ENCODE data around the gene CRHR1. TPM values are rescaled to one million over a fixed set of nuclear protein-coding genes. Genes with fewer than 3 reads are reported as not detected.

CRHR1 gene
- total RNA-seq, 4 donors from 2014 or later = not detected

GRCh38 chr17:45745601-45746494 lies 38.3 kb upstream of the CRHR1 start:
- Histone ChIP-seq H3K4me3 (no peak overlapping the region), H3K27me3 (peaks cover 49% of the 10 kb centered on the region), H3K9me3 (no peaks in the 10 kb centered on the region), H3K27ac (no peak overlapping the region), H3K4me1 (no peaks in the 10 kb centered on the region), H3K36me3 (no peaks in the 10 kb centered on the region)
- no peak for DNase-seq
- intact Hi-C loops (cut with DNase I; ENCODE audit: low total_unique reads) (no loop called here), in situ Hi-C loops (cut with MboI; ENCODE audit: low pct_ligation_motif_present in 1 of 4, low pct_unique_long_range_greater_than_20kb in 1 of 4, low sequenced_read_pairs in 3 of 4) (no loop called here)
- TF ChIP-seq EP300 (IDR thresholded peaks at IDR 0.05; ENCODE audit: low read depth) (no peak), POLR2AphosphoS5 (IDR thresholded peaks at IDR 0.05) (no peak), POLR2A (IDR thresholded peaks at IDR 0.05) (no peak)
- TF ChIP-seq, protein P1, sequence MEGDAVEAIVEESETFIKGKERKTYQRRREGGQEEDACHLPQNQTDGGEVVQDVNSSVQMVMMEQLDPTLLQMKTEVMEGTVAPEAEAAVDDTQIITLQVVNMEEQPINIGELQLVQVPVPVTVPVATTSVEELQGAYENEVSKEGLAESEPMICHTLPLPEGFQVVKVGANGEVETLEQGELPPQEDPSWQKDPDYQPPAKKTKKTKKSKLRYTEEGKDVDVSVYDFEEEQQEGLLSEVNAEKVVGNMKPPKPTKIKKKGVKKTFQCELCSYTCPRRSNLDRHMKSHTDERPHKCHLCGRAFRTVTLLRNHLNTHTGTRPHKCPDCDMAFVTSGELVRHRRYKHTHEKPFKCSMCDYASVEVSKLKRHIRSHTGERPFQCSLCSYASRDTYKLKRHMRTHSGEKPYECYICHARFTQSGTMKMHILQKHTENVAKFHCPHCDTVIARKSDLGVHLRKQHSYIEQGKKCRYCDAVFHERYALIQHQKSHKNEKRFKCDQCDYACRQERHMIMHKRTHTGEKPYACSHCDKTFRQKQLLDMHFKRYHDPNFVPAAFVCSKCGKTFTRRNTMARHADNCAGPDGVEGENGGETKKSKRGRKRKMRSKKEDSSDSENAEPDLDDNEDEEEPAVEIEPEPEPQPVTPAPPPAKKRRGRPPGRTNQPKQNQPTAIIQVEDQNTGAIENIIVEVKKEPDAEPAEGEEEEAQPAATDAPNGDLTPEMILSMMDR (IDR thresholded peaks at IDR 0.05) = no peak
- WGBS, 2 donors (ENCODE audit: low coverage in 1 of 2) = 36 to 72% methylated on average over 4 to 11 of the region's 11 CpGs

GRCh38 chr17:45747911-45748310 lies 36.2 kb upstream of the CRHR1 start:
- peaks cover 43% of the 10 kb centered on the region for H3K27me3 ChIP-seq

GRCh38 chr17:45748731-45749310 lies 35.3 kb upstream of the CRHR1 start:
- H3K27me3 ChIP-seq = peaks cover 42% of the 10 kb centered on the region
- no peaks in the 10 kb centered on the region for H3K36me3 ChIP-seq
- no peak overlapping the region for H3K4me3 ChIP-seq
- no peak for DNase-seq
- WGBS, 2 donors (ENCODE audit: low coverage in 1 of 2) = 62 to 82% methylated on average over 5 to 11 of the region's 11 CpGs
- no peaks in the 10 kb centered on the region for H3K4me1 ChIP-seq
- no peaks in the 10 kb centered on the region for H3K9me3 ChIP-seq
- H3K27ac ChIP-seq = no peak overlapping the region
- TF ChIP-seq POLR2A (IDR thresholded peaks at IDR 0.05) (no peak), POLR2AphosphoS5 (IDR thresholded peaks at IDR 0.05) (no peak), EP300 (IDR thresholded peaks at IDR 0.05; ENCODE audit: low read depth) (no peak)
- TF ChIP-seq, protein P1 (IDR thresholded peaks at IDR 0.05) = no peak
- intact Hi-C loops (cut with DNase I; ENCODE audit: low total_unique reads) (no loop called here), in situ Hi-C loops (cut with MboI; ENCODE audit: low pct_ligation_motif_present in 1 of 4, low pct_unique_long_range_greater_than_20kb in 1 of 4, low sequenced_read_pairs in 3 of 4) (no loop called here)

More at GRCh38 chr17:45747911-45748310, 36.2 kb upstream of the CRHR1 start:
- H3K27ac ChIP-seq = no peak overlapping the region
- 63% methylated on average over 5 of the region's 6 CpGs; no CpG with 5 or more reads in 1 of the 2 donors for WGBS, 2 donors (ENCODE audit: low coverage in 1 of 2)
- H3K4me1 ChIP-seq = no peaks in the 10 kb centered on the region
- in situ Hi-C loops (cut with MboI; ENCODE audit: low pct_ligation_motif_present in 1 of 4, low pct_unique_long_range_greater_than_20kb in 1 of 4, low sequenced_read_pairs in 3 of 4) (no loop called here), intact Hi-C loops (cut with DNase I; ENCODE audit: low total_unique reads) (no loop called here)
- TF ChIP-seq POLR2AphosphoS5 (IDR thresholded peaks at IDR 0.05) (no peak), EP300 (IDR thresholded peaks at IDR 0.05; ENCODE audit: low read depth) (no peak), POLR2A (IDR thresholded peaks at IDR 0.05) (no peak)
- TF ChIP-seq, protein P1 (IDR thresholded peaks at IDR 0.05) = no peak
- no peak overlapping the region for H3K4me3 ChIP-seq
- no peaks in the 10 kb centered on the region for H3K36me3 ChIP-seq
- no peaks in the 10 kb centered on the region for H3K9me3 ChIP-seq
- DNase-seq = no peak

- H3K9me3 ChIP-seq = no peaks in the 10 kb centered on the region
- no peak overlapping the region for H3K4me3 ChIP-seq
- H3K27ac ChIP-seq = no peak overlapping the region
- H3K36me3 ChIP-seq = no peaks in the 10 kb centered on the region
- intact Hi-C loops (cut with DNase I; ENCODE audit: low total_unique reads) (no loop called here), in situ Hi-C loops (cut with MboI; ENCODE audit: low pct_ligation_motif_present in 1 of 4, low pct_unique_long_range_greater_than_20kb in 1 of 4, low sequenced_read_pairs in 3 of 4) (no loop called here)
- TF ChIP-seq POLR2A (IDR thresholded peaks at IDR 0.05) (no peak), EP300 (IDR thresholded peaks at IDR 0.05; ENCODE audit: low read depth) (no peak), POLR2AphosphoS5 (IDR thresholded peaks at IDR 0.05) (no peak)
- TF ChIP-seq, protein P1 (IDR thresholded peaks at IDR 0.05) = no peak
- DNase-seq = no peak
- 91% methylated on average over 4 of the region's 4 CpGs; no CpG with 5 or more reads in 1 of the 2 donors for WGBS, 2 donors (ENCODE audit: low coverage in 1 of 2)
- H3K4me1 ChIP-seq = no peaks in the 10 kb centered on the region
- peaks cover 40% of the 10 kb centered on the region for H3K27me3 ChIP-seq
These were observed 34.2 kb upstream of the CRHR1 start for GRCh38 chr17:45749831-45750335.
